Measurements from ENCODE around the gene CCL15.

The CCL15 gene

DNA sequence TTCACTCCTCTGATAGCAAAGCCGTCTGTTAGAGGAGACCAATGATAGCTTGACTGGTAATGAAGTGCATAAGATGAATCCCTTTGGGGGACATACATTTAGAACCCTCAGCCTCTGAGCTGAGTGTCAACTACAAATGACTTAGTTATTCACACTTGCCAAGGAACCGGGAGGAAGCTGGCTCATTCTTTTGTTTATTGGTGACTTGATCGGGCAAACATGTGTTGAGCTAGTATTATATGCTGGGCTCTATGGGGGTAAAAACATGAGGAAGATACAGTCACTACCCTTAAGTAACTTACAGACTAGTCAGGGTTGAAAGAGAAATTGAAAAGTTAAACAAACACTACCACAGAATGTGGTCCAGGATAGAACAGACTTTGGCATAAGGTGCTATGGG is 23.0 kb downstream of the CCL15 start:
- DNase-seq = no peak

DNA sequence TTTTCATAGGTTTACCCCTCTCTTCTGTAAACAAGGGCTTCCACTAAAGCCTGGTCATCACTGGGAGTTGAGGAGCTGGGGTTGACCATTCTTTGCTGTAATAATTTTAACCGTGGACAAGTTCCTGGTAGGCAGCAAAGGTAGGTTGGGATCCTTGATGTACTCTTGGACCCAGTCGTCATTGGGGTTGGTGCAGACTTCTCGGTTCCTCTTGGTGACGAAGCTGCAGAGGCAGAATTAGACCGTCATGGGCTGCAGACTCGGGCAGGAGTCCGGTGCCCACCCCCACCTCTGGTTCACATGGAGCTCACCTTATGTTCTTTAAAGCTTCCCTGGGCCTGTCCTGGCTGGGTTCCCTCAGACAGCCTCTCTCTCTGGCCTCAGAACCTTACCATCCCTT is 23.8 kb downstream of the CCL15 start:
- Histone ChIP-seq H3K36me3 (no peaks in the 10 kb centered on the region), H3K4me3 (ENCODE audit: low read depth, low read length) (no peak overlapping the region), H3K27me3 (peaks cover 19% of the 10 kb centered on the region), H3K4me1 (no peaks in the 10 kb centered on the region), H3K9me3 (no peaks in the 10 kb centered on the region)
- TF ChIP-seq, protein P1, sequence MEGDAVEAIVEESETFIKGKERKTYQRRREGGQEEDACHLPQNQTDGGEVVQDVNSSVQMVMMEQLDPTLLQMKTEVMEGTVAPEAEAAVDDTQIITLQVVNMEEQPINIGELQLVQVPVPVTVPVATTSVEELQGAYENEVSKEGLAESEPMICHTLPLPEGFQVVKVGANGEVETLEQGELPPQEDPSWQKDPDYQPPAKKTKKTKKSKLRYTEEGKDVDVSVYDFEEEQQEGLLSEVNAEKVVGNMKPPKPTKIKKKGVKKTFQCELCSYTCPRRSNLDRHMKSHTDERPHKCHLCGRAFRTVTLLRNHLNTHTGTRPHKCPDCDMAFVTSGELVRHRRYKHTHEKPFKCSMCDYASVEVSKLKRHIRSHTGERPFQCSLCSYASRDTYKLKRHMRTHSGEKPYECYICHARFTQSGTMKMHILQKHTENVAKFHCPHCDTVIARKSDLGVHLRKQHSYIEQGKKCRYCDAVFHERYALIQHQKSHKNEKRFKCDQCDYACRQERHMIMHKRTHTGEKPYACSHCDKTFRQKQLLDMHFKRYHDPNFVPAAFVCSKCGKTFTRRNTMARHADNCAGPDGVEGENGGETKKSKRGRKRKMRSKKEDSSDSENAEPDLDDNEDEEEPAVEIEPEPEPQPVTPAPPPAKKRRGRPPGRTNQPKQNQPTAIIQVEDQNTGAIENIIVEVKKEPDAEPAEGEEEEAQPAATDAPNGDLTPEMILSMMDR (IDR thresholded peaks at IDR 0.05; ENCODE audit: low read depth, low read length) = no peak
- no peak for DNase-seq

More for the DNA sequence above, 23.0 kb downstream of the CCL15 start:
- TF ChIP-seq, protein P1 (IDR thresholded peaks at IDR 0.05; ENCODE audit: low read depth, low read length) = no peak
- Histone ChIP-seq H3K36me3 (no peaks in the 10 kb centered on the region), H3K9me3 (no peaks in the 10 kb centered on the region), H3K4me3 (ENCODE audit: low read depth, low read length) (no peak overlapping the region), H3K27me3 (peaks cover 19% of the 10 kb centered on the region), H3K4me1 (no peaks in the 10 kb centered on the region)

DNA sequence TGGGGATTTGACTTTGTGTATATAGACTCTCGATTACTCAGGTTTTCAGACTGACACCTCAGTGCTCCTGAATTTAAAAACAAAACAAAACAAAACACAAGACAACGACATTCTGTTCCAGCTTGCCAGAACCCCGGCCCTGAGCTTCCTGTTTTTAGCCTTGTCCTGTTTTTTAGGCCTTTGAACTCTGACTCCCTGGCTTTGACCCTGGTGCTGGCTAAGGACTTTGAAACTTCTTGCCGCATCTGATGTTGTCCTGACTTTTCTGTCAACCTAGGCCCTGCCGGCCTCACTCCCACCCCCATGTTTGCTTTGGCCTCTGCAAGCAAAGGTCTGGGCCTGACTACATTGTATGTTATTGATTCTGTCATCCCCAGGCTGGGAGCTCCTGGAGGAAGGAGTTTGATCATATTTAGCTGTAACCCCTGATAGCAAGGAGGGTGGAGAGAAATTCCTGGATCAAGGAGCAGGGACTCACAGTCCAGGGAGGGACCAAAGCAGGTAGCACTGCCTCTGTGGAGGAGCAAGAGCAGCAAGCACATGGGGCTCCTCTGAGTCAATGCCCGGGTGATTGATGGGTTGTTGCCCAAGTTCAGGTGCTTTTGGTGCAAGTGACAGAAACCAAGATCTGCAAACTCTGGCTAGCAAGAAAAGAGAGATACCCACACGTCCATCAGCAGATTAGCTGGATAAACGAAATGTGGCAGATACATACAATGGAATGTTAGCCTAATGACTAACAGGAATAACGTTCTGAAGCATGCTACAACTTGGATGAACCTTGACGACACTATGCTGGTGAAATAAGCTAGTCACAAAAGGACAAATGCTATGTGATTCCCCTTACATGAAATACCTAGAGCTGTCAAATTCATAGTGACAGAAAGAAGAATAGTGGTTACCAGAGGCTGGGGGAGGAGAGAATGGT is 27.8 kb downstream of the CCL15 start:
- Histone ChIP-seq H3K36me3 (no peaks in the 10 kb centered on the region), H3K27me3 (peaks cover 8% of the 10 kb centered on the region; the same call in 1 of the 2 replicates), H3K4me3 (ENCODE audit: low read depth, low read length) (no peak overlapping the region), H3K9me3 (no peaks in the 10 kb centered on the region), H3K4me1 (no peaks in the 10 kb centered on the region)
- no peak for DNase-seq
- TF ChIP-seq, protein P1 (IDR thresholded peaks at IDR 0.05; ENCODE audit: low read depth, low read length) = no peak

DNA sequence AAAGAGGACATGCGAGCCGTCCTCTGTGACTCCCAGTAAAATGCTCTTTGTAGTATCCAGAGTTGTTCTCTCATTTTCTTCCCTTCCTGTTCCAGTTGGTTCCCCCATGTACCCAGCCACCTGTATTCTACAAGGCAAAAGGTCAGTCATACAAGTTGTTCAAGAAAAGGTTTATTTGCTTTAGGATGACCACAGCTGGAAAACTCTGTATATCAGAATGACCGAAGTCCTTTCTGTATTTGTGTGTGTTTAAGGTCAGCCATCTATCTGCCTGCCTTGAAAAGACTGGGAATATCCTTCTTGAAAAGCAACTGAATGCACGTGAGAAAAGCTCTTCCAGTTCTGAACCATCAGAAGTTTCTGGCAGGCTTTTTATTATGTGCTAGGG is 28.4 kb downstream of the CCL15 start:
- no peak for DNase-seq
- Histone ChIP-seq H3K27me3 (peaks cover 4% of the 10 kb centered on the region; the same call in 1 of the 2 replicates), H3K9me3 (no peaks in the 10 kb centered on the region), H3K36me3 (no peaks in the 10 kb centered on the region), H3K4me1 (no peaks in the 10 kb centered on the region), H3K4me3 (ENCODE audit: low read depth, low read length) (no peak overlapping the region)
- TF ChIP-seq, protein P1 (IDR thresholded peaks at IDR 0.05; ENCODE audit: low read depth, low read length) = no peak

DNA sequence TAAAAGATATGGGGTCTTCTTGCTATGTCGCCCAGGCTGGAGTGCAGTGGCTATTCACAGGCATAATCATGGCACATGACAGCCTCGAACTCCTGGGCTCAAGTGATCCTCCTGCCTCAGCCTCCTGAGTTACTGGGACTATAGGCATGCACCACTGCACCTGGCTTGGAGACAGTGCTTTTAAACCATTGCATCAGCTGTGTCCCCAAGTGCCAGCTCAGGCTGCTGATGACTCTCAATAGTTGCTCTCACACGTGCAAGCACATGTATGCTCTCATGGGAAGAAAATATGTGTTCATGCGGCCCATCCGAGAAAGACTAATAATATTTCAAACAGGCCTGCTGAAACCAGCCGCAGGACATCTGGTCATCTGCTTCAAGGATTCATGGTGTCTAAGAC is 28.8 kb downstream of the CCL15 start:
- Histone ChIP-seq H3K4me3 (ENCODE audit: low read depth, low read length) (no peak overlapping the region), H3K36me3 (no peaks in the 10 kb centered on the region), H3K9me3 (no peaks in the 10 kb centered on the region), H3K27me3 (peaks cover 4% of the 10 kb centered on the region; the same call in 1 of the 2 replicates), H3K4me1 (no peaks in the 10 kb centered on the region)
- TF ChIP-seq, protein P1 (IDR thresholded peaks at IDR 0.05; ENCODE audit: low read depth, low read length) = no peak
- DNase-seq = no peak

DNA sequence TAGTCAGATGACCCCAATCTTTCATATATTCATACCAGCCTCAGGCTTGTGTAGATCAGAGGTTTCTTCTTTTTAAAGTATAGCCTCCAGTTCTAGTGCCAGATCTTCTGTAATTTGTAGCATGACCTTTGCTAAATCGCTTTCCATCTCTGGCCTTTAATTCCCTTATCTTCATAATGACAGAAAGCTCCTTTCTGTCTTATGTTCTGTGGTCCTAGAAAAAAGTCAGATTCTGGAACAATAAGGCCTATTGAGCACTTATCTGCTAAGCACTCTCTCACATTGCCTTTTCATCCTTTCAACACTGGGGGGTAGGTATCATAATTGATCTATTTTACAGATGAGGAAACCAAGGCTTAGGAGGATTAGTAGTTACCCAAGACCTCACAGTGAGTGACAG is 29.3 kb downstream of the CCL15 start:
- no peaks in the 10 kb centered on the region for H3K9me3 ChIP-seq
- TF ChIP-seq, protein P1 (IDR thresholded peaks at IDR 0.05; ENCODE audit: low read depth, low read length) = no peak
- H3K27me3 ChIP-seq = peaks cover 8% of the 10 kb centered on the region; the same call in 1 of the 2 replicates
- DNase-seq = no peak
- H3K4me1 ChIP-seq = no peaks in the 10 kb centered on the region
- no peak overlapping the region for H3K4me3 ChIP-seq (ENCODE audit: low read depth, low read length)
- H3K36me3 ChIP-seq = no peaks in the 10 kb centered on the region
